PFSK-1 (cell line): Measurements from ENCODE around the gene ZAP70.

Experiments
- FOXP2 ChIP-seq: optimal IDR thresholded peaks from 2 replicates; pipeline ENCODE3; 2011; ENCODE audit warnings: borderline replicate concordance, control low read depth, inconsistent platforms; ENCODE audit not compliant: insufficient read depth; ENCODE audit errors: extremely low read length, extremely low read depth
- POLR2AphosphoS5 ChIP-seq: IDR thresholded peaks from 2 replicates; pipeline ENCODE4 v1.6.1; 2012; ENCODE audit warnings: low read depth, mild to moderate bottlenecking, control low read depth, low read length, moderate library complexity
- SIN3A ChIP-seq: IDR thresholded peaks from 2 replicates; pipeline ENCODE4 v1.6.1; 2012; ENCODE audit warnings: mild to moderate bottlenecking, low read length, moderate library complexity, borderline replicate concordance; ENCODE audit not compliant: insufficient read depth
- TAF1 ChIP-seq: IDR thresholded peaks from 2 replicates; pipeline ENCODE4 v1.6.1; 2012; ENCODE audit warnings: low read length, control low read depth, borderline replicate concordance; ENCODE audit not compliant: insufficient read depth
- TF ChIP-seq, protein P1 (sequence below), 2 experiments: IDR thresholded peaks; 2 replicates each; pipeline versions ENCODE4 v1.6.1 to v1.8.0; 2011 to 2012; ENCODE audit warnings: low read depth in 2 of 2, low read length in 2 of 2, control low read depth in 1 of 2, inconsistent platforms in 1 of 2, mild to moderate bottlenecking in 1 of 2, moderate library complexity in 1 of 2; ENCODE audit not compliant: insufficient read depth in 1 of 2

ZAP70 gene

GRCh38 chr2:97701186-97701585 lies 12.2 kb upstream of the ZAP70 start:
- TF ChIP-seq, protein P1, sequence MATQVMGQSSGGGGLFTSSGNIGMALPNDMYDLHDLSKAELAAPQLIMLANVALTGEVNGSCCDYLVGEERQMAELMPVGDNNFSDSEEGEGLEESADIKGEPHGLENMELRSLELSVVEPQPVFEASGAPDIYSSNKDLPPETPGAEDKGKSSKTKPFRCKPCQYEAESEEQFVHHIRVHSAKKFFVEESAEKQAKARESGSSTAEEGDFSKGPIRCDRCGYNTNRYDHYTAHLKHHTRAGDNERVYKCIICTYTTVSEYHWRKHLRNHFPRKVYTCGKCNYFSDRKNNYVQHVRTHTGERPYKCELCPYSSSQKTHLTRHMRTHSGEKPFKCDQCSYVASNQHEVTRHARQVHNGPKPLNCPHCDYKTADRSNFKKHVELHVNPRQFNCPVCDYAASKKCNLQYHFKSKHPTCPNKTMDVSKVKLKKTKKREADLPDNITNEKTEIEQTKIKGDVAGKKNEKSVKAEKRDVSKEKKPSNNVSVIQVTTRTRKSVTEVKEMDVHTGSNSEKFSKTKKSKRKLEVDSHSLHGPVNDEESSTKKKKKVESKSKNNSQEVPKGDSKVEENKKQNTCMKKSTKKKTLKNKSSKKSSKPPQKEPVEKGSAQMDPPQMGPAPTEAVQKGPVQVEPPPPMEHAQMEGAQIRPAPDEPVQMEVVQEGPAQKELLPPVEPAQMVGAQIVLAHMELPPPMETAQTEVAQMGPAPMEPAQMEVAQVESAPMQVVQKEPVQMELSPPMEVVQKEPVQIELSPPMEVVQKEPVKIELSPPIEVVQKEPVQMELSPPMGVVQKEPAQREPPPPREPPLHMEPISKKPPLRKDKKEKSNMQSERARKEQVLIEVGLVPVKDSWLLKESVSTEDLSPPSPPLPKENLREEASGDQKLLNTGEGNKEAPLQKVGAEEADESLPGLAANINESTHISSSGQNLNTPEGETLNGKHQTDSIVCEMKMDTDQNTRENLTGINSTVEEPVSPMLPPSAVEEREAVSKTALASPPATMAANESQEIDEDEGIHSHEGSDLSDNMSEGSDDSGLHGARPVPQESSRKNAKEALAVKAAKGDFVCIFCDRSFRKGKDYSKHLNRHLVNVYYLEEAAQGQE (IDR thresholded peaks at IDR 0.05; ENCODE audit: insufficient read depth in 1 of 2, low read depth in 2 of 2, low read length in 2 of 2): no peak

DNA sequence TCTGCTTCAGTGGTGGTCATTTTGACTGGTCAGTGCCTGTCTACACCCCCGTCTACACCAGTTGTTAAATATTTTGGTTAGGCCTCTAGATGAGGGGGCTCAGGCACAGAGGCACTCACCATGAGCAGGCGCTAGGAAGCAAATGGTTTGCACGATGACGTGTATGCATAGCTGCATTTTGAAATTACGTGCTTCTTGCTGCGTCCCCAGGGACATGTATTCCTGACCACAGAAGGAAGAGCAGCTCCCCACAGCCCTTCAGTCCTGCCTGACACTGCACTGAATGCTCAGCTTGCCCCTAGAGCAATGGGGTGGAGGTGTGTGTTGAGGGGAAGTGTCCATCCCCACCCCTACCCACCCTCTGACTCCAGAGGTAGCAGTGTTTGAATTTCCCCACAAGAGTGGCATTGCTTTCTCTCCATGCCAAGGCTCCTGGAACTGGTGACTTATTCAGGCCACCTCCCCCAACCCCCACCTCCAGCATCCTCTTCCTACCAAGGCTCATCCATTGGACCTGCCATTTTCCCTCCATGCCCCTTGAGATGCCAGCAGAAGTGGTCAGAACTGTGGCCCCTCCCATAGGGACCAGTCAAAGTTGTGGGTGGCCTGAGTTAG lies 11.4 kb upstream of the ZAP70 start:
- TF ChIP-seq SIN3A (no peak), FOXP2 (no peak), TAF1 (no peak), POLR2AphosphoS5 (no peak)
- TF ChIP-seq, protein P1 (IDR thresholded peaks at IDR 0.05; ENCODE audit: insufficient read depth in 1 of 2, low read depth in 2 of 2, low read length in 2 of 2): no peak

DNA sequence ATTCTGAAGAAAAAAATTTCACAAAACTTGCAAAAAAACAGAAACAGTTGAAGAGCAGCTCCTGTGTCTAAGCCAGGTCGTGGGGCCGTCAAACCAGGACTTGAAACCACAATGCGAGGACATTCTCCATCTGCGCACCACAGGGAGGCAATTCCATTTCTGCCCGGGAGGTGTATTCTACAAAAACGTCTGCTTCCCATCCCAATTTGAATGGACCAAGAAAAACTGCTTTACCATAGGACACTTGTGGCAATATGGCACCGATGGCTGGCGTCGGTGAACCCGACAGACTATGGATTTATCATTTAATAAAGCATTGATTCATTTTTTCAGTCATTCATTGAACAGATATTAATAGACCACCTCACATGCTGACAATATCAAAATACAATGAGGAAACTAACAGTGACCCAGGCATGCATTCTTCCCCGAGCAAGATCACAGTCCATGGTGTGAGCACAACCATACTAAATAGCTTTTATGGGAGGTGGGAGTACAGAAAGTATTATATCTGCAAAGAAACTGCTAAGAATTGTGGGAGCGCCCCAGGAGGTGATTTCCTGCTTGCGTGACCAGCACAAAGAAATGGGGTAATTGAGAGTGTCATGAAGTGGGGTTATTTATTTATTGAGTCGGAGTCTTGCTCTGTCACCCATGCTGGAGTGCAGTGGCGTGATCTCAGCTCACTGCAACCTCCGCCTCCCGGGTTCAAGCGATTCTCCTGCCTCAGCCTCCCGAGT lies 10.5 kb upstream of the ZAP70 start:
- no peak for TF ChIP-seq POLR2AphosphoS5
- TF ChIP-seq, protein P1 (IDR thresholded peaks at IDR 0.05; ENCODE audit: insufficient read depth in 1 of 2, low read depth in 2 of 2, low read length in 2 of 2): no peak
- TF ChIP-seq TAF1: no peak
- no peak for TF ChIP-seq SIN3A
- no peak for TF ChIP-seq FOXP2

DNA sequence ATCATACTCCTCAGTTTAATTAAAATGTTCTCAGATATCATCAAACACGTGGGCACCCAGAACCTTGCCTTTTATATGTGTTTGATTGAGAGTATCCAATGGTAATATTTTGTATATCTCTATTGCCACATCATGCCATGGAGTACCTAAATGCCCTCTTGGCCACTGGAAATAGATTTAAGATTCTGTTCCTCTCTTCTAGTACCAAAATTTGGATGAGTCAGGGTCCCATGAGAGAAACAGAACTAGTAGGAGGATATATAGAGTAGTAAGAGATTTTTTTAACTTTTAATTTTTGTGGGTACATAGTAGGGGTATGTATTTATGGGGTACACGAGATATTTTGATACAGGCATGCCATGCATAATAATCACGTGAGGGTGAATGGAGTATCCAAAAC lies 9.6 kb upstream of the ZAP70 start:
- TF ChIP-seq POLR2AphosphoS5 (no peak), FOXP2 (no peak), TAF1 (no peak), SIN3A (no peak)
- TF ChIP-seq, protein P1 (IDR thresholded peaks at IDR 0.05; ENCODE audit: insufficient read depth in 1 of 2, low read depth in 2 of 2, low read length in 2 of 2): no peak

DNA sequence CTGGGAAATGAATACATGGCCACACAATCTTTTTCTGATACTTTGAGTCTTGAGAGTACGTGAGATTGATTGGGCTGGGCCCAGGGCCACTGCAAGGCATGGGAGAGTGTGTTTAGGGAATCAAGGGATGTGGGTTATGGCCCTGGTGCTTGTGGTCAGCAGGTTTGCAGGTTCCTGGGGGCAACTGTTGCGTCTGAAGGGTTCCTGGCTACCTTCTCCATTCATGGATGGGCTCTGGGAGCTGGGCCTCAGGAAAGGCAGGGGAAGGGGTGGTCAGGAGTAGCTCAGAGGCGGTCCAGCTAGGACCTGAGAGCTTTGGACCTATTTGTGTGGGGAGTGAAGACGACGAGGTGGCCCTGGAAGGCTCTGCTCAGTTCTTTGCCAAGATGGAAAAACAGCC lies 8.4 kb upstream of the ZAP70 start:
- TF ChIP-seq FOXP2 (no peak), POLR2AphosphoS5 (no peak), TAF1 (no peak), SIN3A (no peak)
- TF ChIP-seq, protein P1 (IDR thresholded peaks at IDR 0.05; ENCODE audit: insufficient read depth in 1 of 2, low read depth in 2 of 2, low read length in 2 of 2): no peak
